OCI-LY1 (cell line): Measurements from ENCODE around the gene NIBAN1.

Experiments
- H2AFZ ChIP-seq: fragments of 200-600 bp; sonication (generic), shearing (Covaris generic); 2 replicates; pipeline ENCODE4 v1.6.0; 2014; ENCODE audit warnings: antibody characterized with exemption, mild to moderate bottlenecking, low read length
- H3F3A ChIP-seq: fragments of 200-600 bp; sonication (generic), shearing (Covaris generic); 2 replicates; pipeline ENCODE4 v1.6.0; 2014; ENCODE audit warnings: mild to moderate bottlenecking, antibody characterized with exemption, low read length, moderate library complexity; ENCODE audit not compliant: insufficient read depth
- H3K27ac ChIP-seq: fragments of 200-600 bp; sonication (generic); 2 replicates; pipeline ENCODE4 v1.5.1; 2014; ENCODE audit warnings: low read length, mixed run types, mild to moderate bottlenecking, low read depth; ENCODE audit not compliant: poor library complexity, severe bottlenecking
- H3K27me3 ChIP-seq: fragments of 200-600 bp; sonication (generic); 2 replicates; pipeline ENCODE4 v1.6.0; 2014; ENCODE audit warnings: antibody characterized with exemption, mild to moderate bottlenecking, low read length, moderate library complexity; ENCODE audit not compliant: insufficient read depth
- H3K36me3 ChIP-seq: fragments of 200-600 bp; sonication (generic); 2 replicates; pipeline ENCODE4 v1.6.1; 2014; ENCODE audit warnings: mild to moderate bottlenecking, antibody characterized with exemption, low read length, moderate library complexity, mixed read lengths; ENCODE audit not compliant: insufficient read depth
- H3K4me1 ChIP-seq: fragments of 200-600 bp; sonication (generic); 2 replicates; pipeline ENCODE4 v1.5.1; 2014; ENCODE audit warnings: mild to moderate bottlenecking, low read length, moderate library complexity; ENCODE audit not compliant: insufficient read depth, severe bottlenecking
- H3K4me2 ChIP-seq: fragments of 200-600 bp; sonication (generic), shearing (Covaris generic); 2 replicates; pipeline ENCODE4 v1.6.1; 2014; ENCODE audit warnings: low read length
- H3K4me3 ChIP-seq: fragments of 200-600 bp; sonication (generic); 2 replicates; pipeline ENCODE4 v1.5.1; 2014; ENCODE audit warnings: low read length, low read depth, mild to moderate bottlenecking, mixed read lengths; ENCODE audit not compliant: poor library complexity, severe bottlenecking
- H3K79me2 ChIP-seq: fragments of 200-600 bp; shearing (Covaris generic); 2 replicates; pipeline ENCODE4 v1.6.1; 2016; ENCODE audit warnings: mixed run types, low read length, mixed read lengths; ENCODE audit not compliant: insufficient read depth
- H3K9ac ChIP-seq: fragments of 200-600 bp; sonication (generic), shearing (Covaris generic); 2 replicates; pipeline ENCODE4 v1.6.1; 2014; ENCODE audit warnings: mild to moderate bottlenecking, low read length, mixed read lengths
- H3K9me2 ChIP-seq: fragments of 200-600 bp; sonication (generic), shearing (Covaris generic); 2 replicates; pipeline ENCODE4 v1.6.1; 2014; ENCODE audit warnings: low read depth, mild to moderate bottlenecking, low read length, mixed read lengths
- H3K9me3 ChIP-seq: fragments of 200-600 bp; shearing (Covaris generic); 2 replicates; pipeline ENCODE4 v1.6.1; 2014; ENCODE audit warnings: low read length, mixed read lengths
- H4K20me1 ChIP-seq: fragments of 200-600 bp; sonication (generic), shearing (Covaris generic); 2 replicates; pipeline ENCODE4 v1.6.0; 2016; ENCODE audit warnings: mild to moderate bottlenecking, low read length; ENCODE audit not compliant: insufficient read depth
- EZH2 ChIP-seq: fragments of 200-600 bp; sonication (generic), shearing (Covaris generic); IDR thresholded peaks from 2 replicates; pipeline ENCODE4 v1.8.0; 2017; ENCODE audit warnings: borderline replicate concordance, mixed run types, mild to moderate bottlenecking, antibody characterized with exemption, low read length, moderate library complexity, mixed read lengths
- TF ChIP-seq, protein P1 (sequence below): fragments of 200-600 bp; sonication (generic), shearing (Covaris generic); IDR thresholded peaks from 2 replicates; pipeline ENCODE4 v1.5.1; 2017; ENCODE audit warnings: mild to moderate bottlenecking, antibody characterized with exemption, low read length, moderate library complexity, mixed read lengths

The NIBAN1 gene

DNA sequence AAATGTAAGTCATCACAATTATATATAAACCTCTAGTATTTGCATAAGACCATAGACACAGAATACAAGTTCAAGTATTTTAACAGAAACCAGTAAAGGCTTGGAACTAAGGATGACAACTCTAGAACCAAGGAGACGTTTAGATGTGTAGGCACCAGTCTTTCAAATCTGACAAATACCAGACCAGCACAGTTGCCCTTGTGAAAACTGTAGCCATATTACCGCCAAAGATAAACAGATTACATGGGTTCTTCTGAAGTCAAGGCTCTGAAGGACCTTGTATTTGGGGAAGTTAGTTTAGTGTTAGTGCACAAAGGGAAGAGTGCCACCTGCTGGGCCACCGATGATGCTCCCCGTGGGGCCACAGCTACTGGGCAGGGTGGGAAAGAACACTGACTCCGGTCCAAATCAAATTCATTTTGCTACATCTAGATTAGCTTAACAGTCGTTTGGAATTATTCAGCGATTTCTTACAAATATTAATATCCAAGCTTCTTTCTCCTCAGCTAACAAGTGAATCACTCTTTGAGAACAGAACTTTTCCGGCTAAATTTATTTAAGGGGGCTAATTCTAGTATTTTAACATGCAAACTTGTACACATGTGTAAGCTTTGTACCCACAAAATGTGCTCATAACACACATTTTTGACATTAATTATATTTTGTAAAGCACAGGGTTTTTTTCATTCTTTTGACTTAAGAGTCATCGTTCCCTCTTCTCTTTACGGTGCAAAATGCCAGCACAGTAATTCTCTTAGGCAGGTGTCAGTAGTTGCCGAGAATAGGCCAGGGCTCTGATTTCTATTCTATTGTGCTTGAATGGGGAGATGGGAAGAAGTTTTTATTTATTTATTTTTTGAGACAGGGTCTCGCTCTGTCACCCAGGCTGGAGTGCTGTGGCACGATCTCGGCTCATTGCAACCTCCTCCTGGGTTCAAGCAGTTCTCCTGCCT, 8.0 kb upstream of the NIBAN1 start:
- H3K27me3 ChIP-seq = no peaks in the 10 kb centered on the region
- H3K27ac ChIP-seq = no peak overlapping the region
- no peak overlapping the region for H3K9ac ChIP-seq
- no peaks in the 10 kb centered on the region for H3K9me3 ChIP-seq
- H3K4me1 ChIP-seq = no peaks in the 10 kb centered on the region
- H3K79me2 ChIP-seq = no peaks in the 10 kb centered on the region
- no peaks in the 10 kb centered on the region for H3F3A ChIP-seq
- H3K9me2 ChIP-seq = no peaks in the 10 kb centered on the region
- no peaks in the 10 kb centered on the region for H4K20me1 ChIP-seq
- TF ChIP-seq, protein P1, sequence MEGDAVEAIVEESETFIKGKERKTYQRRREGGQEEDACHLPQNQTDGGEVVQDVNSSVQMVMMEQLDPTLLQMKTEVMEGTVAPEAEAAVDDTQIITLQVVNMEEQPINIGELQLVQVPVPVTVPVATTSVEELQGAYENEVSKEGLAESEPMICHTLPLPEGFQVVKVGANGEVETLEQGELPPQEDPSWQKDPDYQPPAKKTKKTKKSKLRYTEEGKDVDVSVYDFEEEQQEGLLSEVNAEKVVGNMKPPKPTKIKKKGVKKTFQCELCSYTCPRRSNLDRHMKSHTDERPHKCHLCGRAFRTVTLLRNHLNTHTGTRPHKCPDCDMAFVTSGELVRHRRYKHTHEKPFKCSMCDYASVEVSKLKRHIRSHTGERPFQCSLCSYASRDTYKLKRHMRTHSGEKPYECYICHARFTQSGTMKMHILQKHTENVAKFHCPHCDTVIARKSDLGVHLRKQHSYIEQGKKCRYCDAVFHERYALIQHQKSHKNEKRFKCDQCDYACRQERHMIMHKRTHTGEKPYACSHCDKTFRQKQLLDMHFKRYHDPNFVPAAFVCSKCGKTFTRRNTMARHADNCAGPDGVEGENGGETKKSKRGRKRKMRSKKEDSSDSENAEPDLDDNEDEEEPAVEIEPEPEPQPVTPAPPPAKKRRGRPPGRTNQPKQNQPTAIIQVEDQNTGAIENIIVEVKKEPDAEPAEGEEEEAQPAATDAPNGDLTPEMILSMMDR = peak; percentile 90
- no peak for TF ChIP-seq EZH2
- no peak overlapping the region for H2AFZ ChIP-seq
- H3K36me3 ChIP-seq = no peaks in the 10 kb centered on the region
- H3K4me3 ChIP-seq = no peak overlapping the region
- H3K4me2 ChIP-seq = no peak overlapping the region

DNA sequence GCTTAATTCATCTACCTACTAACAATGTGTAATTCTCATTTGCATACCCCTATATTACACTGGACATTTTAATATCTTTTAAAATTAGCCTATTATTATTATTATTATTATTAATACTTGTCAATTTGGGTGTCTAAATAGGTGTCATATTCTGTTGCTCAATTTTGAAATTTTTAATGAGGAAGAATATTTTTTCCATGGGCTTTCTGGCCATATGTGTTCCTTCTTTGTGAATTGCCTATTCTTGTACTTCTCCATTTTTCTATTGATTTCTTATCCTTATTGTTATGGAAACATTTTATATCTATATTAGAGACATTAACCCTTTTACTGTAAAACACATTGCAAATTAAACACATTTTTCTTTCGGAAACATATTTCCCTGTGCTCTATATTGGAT, 6.4 kb upstream of the NIBAN1 start:
- Histone ChIP-seq H3K4me1 (no peaks in the 10 kb centered on the region), H4K20me1 (no peaks in the 10 kb centered on the region), H3K36me3 (no peaks in the 10 kb centered on the region), H3F3A (no peaks in the 10 kb centered on the region), H3K9me3 (no peaks in the 10 kb centered on the region), H3K4me3 (no peak overlapping the region), H3K9me2 (no peaks in the 10 kb centered on the region), H2AFZ (no peak overlapping the region), H3K9ac (no peak overlapping the region), H3K79me2 (no peaks in the 10 kb centered on the region), H3K27me3 (no peaks in the 10 kb centered on the region), H3K27ac (no peak overlapping the region), H3K4me2 (no peak overlapping the region)
- TF ChIP-seq, protein P1 = no peak
- TF ChIP-seq EZH2 = no peak

DNA sequence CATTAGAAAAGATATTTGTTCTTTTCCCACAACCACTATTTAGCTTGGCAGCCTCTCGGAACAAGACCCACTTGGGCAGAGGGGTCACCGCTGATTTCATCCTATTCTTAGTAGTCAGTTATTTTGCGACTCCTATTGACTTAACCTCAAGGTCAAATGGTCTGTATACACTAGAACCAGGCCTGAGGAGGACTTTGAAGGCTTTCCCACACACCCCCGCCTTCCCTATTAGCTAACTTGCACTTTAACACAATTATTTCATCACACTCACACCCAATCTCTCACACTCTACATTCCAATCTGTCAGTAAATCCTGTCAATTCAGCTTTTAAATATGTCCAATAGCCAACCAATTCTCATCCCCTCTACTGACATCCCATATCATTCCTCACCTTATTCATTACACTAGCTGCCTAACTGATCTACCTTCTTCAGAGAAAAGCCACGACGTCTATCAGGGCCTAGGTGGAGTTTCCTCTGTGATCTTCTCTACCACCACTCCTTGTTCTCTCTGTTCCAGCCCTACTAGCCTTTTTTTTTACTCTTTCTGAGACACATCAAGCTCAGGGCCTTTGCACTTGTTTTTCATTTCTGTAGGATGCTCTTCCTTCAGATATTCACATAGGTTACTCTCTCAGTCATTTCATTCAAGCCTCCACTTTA, 1.0 kb upstream of the NIBAN1 start:
- TF ChIP-seq, protein P1 = no peak
- TF ChIP-seq EZH2 = no peak
- Histone ChIP-seq H3K27ac (no peak overlapping the region), H4K20me1 (no peaks in the 10 kb centered on the region), H3K79me2 (no peaks in the 10 kb centered on the region), H2AFZ (no peak overlapping the region), H3K4me1 (peaks cover 6% of the 10 kb centered on the region), H3K9me3 (no peaks in the 10 kb centered on the region), H3F3A (no peaks in the 10 kb centered on the region), H3K36me3 (no peaks in the 10 kb centered on the region), H3K4me3 (no peak overlapping the region), H3K4me2 (no peak overlapping the region), H3K27me3 (no peaks in the 10 kb centered on the region; the same call in 1 of the 2 replicates), H3K9ac (no peak overlapping the region), H3K9me2 (no peaks in the 10 kb centered on the region)
